Neuron (in vitro differentiated cells): ENCODE results near the gene FRY.

ENCODE experiments used
- H2AFZ ChIP-seq: one replicate; pipeline ENCODE4 v1.6.1; 2013; ENCODE audit warnings: low read depth, mild to moderate bottlenecking, inconsistent platforms, low read length, moderate library complexity
- H3K27me3 ChIP-seq: one replicate; pipeline ENCODE4 v1.6.1; 2013; ENCODE audit warnings: low read length; ENCODE audit not compliant: insufficient read depth
- H3K36me3 ChIP-seq: one replicate; pipeline ENCODE4 v1.6.1; 2013; ENCODE audit warnings: low read length; ENCODE audit not compliant: insufficient read depth
- H3K4me1 ChIP-seq: one replicate; pipeline ENCODE4 v1.6.1; 2013; ENCODE audit warnings: low read length; ENCODE audit not compliant: insufficient read depth
- H3K4me3 ChIP-seq: 2 replicates; pipeline ENCODE4 v1.5.1; 2013; ENCODE audit warnings: mild to moderate bottlenecking, low read length, moderate library complexity
- H3K9me3 ChIP-seq: one replicate; pipeline ENCODE4 v1.6.1; 2013; ENCODE audit warnings: low read length

FRY gene

DNA sequence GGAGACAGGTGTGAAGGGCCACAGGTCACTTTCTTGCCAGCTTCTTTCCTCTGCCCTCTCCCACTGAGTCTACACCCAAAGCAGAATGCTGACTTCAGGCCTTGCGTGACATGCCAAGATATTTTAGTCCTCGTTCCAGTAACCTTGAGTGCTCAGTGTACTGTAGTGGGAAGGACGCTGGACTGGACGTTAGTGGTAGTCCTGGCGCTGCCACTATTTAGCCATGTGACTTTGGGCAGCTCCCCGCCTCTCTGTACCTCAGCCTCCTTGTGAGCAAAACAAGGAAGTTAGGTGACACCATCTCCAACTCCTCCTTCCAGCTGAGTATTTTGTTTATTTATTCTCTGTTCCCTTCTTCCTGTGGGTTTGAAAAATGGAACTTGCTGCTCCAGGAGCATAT, 86.1 kb downstream of the FRY start:
- Histone ChIP-seq H3K9me3 (no peaks in the 10 kb centered on the region), H3K27me3 (no peaks in the 10 kb centered on the region), H2AFZ (no peak overlapping the region), H3K36me3 (no peaks in the 10 kb centered on the region), H3K4me1 (no peaks in the 10 kb centered on the region), H3K4me3 (no peak overlapping the region)

DNA sequence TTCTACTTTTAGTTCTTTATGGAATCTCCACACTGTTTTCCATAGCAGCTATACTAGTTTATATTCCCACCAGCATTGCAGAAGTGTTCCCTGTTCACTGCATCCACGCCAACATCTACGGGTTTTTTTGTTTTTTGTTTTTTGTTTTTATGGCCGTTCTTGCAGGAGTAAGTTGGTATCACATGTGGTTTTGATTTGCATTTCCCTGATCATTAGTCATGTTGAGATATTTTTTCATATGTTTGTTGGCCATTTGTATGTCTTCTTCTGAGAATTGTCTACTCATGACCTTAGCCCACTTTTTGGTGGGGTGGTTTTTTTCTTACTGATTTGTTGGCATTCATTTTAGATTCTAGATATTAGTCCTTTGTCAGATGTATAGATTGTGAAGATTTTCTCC, 89.7 kb downstream of the FRY start:
- no peak overlapping the region for H2AFZ ChIP-seq
- H3K4me1 ChIP-seq: no peaks in the 10 kb centered on the region
- H3K9me3 ChIP-seq: peaks cover 1% of the 10 kb centered on the region
- H3K27me3 ChIP-seq: no peaks in the 10 kb centered on the region
- no peak overlapping the region for H3K4me3 ChIP-seq
- H3K36me3 ChIP-seq: no peaks in the 10 kb centered on the region

DNA sequence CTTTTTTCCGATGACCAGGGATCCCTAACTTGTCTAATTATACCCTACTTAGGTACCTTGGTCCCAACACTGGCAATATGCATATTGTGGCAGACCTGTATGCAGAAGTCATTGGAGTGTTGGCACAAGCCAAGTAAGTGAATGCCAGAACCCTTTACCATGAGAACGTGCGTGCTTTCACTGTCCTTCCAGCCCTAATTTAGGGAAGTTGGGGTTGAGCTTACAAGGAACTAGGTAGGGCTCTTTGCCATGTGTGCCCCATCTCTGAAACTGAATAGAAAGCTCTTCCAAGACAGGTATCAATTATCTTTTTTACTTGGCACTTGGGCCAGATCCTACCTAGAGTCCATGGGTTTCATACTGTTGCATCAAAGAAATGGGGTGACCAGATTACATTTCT, 93.2 kb downstream of the FRY start:
- no peak overlapping the region for H2AFZ ChIP-seq

DNA sequence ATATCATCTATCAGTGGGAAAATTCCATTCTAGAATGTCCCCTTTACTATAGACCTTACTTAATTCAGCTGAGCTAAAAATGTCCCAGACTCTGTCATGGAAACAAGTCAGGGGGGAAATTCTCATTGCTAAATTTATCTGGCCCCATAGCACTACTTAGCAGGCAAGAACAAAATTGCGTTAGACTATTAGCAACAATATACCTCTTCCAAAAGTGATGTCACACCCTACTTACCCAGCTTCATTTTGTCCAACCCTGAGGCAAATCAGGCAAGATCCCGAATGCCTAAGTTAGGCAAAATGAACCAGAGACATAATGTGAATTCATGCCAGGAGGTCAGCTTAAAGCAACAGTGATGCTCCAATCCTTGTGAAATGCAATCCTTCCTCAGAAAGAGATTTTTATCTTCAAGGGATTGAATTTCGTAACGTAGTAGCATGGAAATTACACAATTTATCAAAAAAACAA, 93.7 kb downstream of the FRY start:
- Histone ChIP-seq H3K9me3 (peaks cover 1% of the 10 kb centered on the region), H3K4me3 (no peak overlapping the region)

More for the DNA sequence above, 93.2 kb downstream of the FRY start:
- H3K4me1 ChIP-seq: no peaks in the 10 kb centered on the region
- H3K4me3 ChIP-seq: no peak overlapping the region
- no peaks in the 10 kb centered on the region for H3K36me3 ChIP-seq
- H3K9me3 ChIP-seq: peaks cover 1% of the 10 kb centered on the region
- no peaks in the 10 kb centered on the region for H3K27me3 ChIP-seq

DNA sequence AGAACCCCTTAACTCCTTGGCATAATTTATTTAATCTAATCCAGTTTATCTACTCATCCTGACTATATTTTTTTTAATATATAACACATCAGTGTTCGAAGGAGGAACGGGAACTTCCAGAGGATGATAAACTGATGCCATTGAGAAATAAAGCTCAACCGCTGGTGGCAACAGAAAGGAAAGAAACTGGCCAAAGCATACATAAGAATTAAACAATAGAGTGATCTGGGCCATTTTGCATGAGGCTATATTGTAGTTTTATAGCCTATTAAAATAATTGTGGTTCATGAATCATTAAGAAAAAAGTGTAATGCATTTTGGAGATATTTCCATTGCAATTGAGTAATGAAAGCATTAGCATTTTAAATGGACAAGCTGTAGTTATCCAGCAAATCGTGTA, 94.2 kb downstream of the FRY start:
- no peak overlapping the region for H2AFZ ChIP-seq
- H3K27me3 ChIP-seq: no peaks in the 10 kb centered on the region
- H3K4me3 ChIP-seq: no peak overlapping the region
- H3K36me3 ChIP-seq: no peaks in the 10 kb centered on the region
- H3K9me3 ChIP-seq: peaks cover 1% of the 10 kb centered on the region
- H3K4me1 ChIP-seq: no peaks in the 10 kb centered on the region

More for the DNA sequence above, 93.7 kb downstream of the FRY start:
- no peaks in the 10 kb centered on the region for H3K4me1 ChIP-seq
- H3K27me3 ChIP-seq: no peaks in the 10 kb centered on the region
- H2AFZ ChIP-seq: no peak overlapping the region
- no peaks in the 10 kb centered on the region for H3K36me3 ChIP-seq

DNA sequence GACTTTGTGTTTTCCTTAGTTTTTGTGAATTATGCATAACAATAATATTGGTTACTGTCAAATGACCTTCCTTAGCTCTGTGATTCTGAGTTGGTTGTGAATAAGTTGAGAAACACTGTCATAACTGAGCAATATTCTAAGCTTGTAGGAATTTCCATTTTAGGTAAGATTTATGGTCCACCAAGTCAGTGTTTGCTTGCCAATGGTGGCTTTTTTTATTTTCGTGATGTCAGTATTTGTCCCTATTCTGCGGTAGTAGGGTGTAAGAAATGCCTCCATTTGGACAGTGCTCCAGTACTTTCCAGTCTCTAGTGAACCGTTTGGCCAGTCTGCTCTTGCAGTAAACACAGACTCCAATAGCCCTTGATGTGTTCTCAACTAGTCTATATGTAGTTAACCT, 94.7 kb downstream of the FRY start:
- Histone ChIP-seq H3K36me3 (no peaks in the 10 kb centered on the region), H2AFZ (no peak overlapping the region), H3K27me3 (no peaks in the 10 kb centered on the region), H3K9me3 (peaks cover 1% of the 10 kb centered on the region), H3K4me1 (no peaks in the 10 kb centered on the region), H3K4me3 (no peak overlapping the region)

DNA sequence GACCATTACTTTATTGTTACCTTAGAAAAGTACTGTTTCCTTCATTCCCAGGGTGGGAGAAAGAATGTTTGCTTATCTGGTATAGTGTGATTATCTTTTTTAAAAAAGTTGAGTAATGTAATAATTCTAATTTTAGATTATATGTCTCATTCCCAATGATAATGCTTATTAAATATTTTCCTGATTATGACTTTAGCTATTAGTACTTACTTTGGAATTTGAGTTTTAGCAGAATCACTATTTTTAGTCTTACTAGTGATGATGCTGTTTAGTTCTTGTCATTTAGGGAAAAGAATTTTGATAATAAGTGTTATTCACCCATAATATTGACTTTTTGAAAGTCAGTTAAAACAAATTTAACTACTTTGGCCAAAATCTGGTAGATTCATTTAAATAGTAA, 95.2 kb downstream of the FRY start:
- H3K4me3 ChIP-seq: no peak overlapping the region
- no peaks in the 10 kb centered on the region for H3K4me1 ChIP-seq
- no peaks in the 10 kb centered on the region for H3K27me3 ChIP-seq
- H3K9me3 ChIP-seq: peaks cover 1% of the 10 kb centered on the region
- no peak overlapping the region for H2AFZ ChIP-seq
- no peaks in the 10 kb centered on the region for H3K36me3 ChIP-seq

DNA sequence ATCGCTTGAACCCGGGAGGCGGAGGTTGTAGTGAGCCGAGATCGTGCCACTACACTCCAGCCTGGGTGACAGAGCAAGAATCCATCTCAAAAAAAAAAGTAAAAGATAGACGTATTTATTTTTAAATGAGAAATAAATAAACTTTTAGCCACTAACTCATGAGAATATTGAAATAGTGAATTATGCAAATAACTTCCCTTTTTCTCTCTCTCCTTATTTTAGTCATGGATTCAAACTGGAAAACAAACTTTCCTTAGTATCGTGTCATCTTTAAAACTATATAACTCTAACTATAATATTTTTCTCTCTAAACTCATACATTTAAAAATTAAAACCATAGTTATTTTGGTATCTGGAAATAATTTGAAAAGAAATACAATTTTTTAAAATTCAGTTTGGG, 96.1 kb downstream of the FRY start:
- Histone ChIP-seq H3K27me3 (no peaks in the 10 kb centered on the region), H2AFZ (no peak overlapping the region), H3K36me3 (no peaks in the 10 kb centered on the region), H3K4me1 (no peaks in the 10 kb centered on the region), H3K9me3 (peaks cover 1% of the 10 kb centered on the region), H3K4me3 (no peak overlapping the region)

DNA sequence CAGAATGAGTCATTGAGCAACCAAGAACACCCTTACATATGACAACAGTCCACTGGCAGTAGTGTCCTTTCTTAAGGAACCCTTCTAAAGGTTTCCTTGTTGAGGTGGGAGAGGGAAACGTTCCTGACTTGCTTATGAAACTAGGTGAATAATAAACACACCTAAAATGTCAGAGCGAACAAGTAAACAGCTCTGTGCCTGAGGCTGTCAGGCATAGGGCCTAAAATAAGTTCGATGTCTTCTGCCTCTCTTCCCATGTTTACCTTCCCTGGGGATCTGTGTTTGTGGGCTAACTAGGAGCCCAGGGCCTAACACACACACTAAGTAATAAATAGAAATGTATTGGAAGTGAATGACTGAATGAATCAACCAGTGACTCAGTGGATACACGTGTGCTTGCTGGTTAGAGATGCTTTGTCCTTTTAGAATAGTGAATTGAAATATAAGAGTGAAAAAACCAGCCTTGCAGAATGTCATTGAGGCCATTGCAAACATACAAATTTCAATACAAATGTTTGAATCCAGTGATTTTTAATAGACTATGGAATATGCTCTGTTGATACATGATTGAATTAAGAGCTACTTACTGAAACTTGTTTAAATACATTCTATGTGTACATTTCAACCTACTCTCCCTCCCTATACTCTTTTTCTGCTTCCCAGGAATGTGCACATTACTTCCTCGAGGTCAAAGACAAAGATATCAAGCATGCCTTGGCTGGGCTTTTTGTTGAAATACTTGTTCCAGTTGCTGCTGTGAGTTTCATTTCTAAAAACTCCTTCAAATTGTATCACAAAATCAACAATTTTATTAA, 102.9 kb downstream of the FRY start:
- H2AFZ ChIP-seq: no peak overlapping the region
- no peaks in the 10 kb centered on the region for H3K36me3 ChIP-seq
- no peaks in the 10 kb centered on the region for H3K27me3 ChIP-seq
- H3K9me3 ChIP-seq: no peaks in the 10 kb centered on the region
- no peaks in the 10 kb centered on the region for H3K4me1 ChIP-seq
- H3K4me3 ChIP-seq: no peak overlapping the region

DNA sequence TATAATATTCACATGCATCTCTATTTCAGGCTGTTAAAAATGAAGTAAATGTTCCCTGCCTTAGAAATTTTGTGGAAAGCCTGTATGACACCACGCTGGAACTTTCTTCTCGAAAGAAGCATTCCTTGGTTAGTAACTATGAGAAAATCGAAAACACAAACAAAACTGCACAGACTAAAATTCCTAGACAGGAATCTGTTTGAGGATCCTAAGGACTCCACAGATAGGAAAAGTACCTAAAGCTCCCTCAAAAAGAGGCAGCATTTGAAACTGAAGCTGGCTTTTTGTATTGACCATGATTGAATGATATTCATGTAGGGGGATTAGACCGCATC, 103.4 kb downstream of the FRY start:
- no peak overlapping the region for H2AFZ ChIP-seq
- no peaks in the 10 kb centered on the region for H3K4me1 ChIP-seq
- no peaks in the 10 kb centered on the region for H3K9me3 ChIP-seq
- H3K36me3 ChIP-seq: no peaks in the 10 kb centered on the region
- H3K4me3 ChIP-seq: no peak overlapping the region
- H3K27me3 ChIP-seq: no peaks in the 10 kb centered on the region

DNA sequence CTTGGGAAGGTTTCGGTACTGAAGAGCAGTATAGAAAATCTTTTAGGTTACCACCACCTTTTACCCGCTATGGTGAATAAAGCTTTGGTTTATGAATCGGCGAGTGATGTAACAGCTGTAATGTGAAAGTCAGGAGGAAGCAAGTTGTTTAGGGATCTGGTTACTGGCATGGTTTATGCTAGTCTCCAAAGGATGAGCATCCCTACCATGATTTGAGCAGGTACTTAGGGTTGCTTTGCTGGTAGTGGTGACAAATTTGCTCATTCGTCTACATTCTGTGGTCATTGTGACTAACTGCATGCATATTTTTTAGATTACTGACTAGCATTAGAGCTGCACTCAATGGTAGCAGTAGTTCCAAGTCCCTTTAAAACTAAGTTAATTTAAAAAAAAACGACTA, 104.1 kb downstream of the FRY start:
- Histone ChIP-seq H3K36me3 (no peaks in the 10 kb centered on the region), H3K4me3 (no peak overlapping the region), H3K27me3 (no peaks in the 10 kb centered on the region), H2AFZ (no peak overlapping the region), H3K4me1 (no peaks in the 10 kb centered on the region), H3K9me3 (no peaks in the 10 kb centered on the region)

DNA sequence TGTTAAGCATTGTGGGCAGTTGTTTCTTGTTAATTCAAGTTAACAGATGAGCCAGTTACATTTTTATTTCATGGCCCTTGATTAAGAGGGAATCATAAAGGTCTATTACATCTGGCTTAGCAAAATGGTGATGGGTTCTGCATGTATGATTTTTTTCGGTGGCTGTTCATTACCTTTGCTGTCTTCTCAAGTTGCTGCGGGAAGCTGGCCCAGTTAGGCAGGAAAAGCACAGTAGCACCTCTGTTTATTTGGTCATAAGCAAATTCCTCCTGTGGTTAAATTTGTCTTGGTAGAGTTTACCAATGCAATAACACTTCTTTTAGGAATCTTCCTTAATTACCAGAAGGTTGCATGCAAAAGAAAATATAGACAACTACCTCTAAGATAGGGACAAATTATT, 104.5 kb downstream of the FRY start:
- H2AFZ ChIP-seq: no peak overlapping the region
- no peaks in the 10 kb centered on the region for H3K4me1 ChIP-seq

DNA sequence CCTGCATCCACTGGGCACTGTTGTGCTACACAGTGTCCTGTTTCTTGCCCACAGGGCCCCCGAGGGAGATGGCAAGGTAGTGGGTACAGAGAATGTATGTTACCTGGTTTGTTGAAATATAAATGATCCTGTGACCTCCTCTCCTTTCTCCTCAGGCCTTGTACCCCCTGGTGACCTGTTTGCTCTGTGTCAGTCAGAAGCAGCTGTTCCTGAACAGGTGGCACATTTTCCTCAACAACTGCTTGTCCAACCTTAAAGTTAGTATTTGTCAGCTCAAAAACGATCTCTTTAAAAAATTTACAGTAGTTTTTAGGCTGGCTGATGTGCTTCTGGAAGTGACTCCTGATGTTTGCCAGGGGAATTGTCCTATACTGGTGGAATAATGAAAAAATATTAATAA, 105.1 kb downstream of the FRY start:
- H2AFZ ChIP-seq: no peak overlapping the region
- no peak overlapping the region for H3K4me3 ChIP-seq
- H3K27me3 ChIP-seq: no peaks in the 10 kb centered on the region
- no peaks in the 10 kb centered on the region for H3K36me3 ChIP-seq
- H3K4me1 ChIP-seq: no peaks in the 10 kb centered on the region
- no peaks in the 10 kb centered on the region for H3K9me3 ChIP-seq

More for the DNA sequence above, 104.5 kb downstream of the FRY start:
- H3K9me3 ChIP-seq: no peaks in the 10 kb centered on the region
- no peaks in the 10 kb centered on the region for H3K27me3 ChIP-seq
- H3K4me3 ChIP-seq: no peak overlapping the region
- no peaks in the 10 kb centered on the region for H3K36me3 ChIP-seq

DNA sequence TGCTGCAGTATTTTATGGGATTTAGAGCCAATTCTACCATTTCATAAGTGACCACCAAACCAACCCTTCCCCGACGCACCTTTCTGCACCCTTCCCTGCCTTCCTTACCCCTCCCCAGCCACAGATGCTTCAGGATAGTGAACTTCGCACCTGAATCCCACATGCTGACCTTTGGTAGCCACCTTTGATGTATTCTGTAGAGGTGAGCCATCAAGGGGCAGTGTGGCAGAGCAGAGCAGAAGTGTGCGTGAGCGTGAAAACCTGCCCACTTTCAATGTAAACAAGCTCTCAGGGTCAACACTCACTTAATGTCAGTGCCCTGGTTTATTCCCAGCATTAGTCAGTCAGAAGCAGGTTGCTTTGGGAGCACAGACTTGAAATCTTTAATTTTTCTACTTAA, 107.7 kb downstream of the FRY start:
- no peak overlapping the region for H3K4me3 ChIP-seq
- no peaks in the 10 kb centered on the region for H3K36me3 ChIP-seq
- H2AFZ ChIP-seq: no peak overlapping the region
- no peaks in the 10 kb centered on the region for H3K4me1 ChIP-seq
- no peaks in the 10 kb centered on the region for H3K9me3 ChIP-seq
- H3K27me3 ChIP-seq: no peaks in the 10 kb centered on the region
